ENCODE data around the gene TBP.
"Not testable (repeated sequence)": the region's sequence is repeated elsewhere in the genome, so short reads cannot be mapped to it uniquely, and the experiment has no call there.

Gene TBP

GRCh38 chr6:170554013-170554795 is at the start of gene TBP:
TBP (plus strand) TSS chr6:170554369; CDS start chr6:170557030, 2,661 bp downstream.
- DNase-seq = peak; percentile 84 to 90

DNA sequence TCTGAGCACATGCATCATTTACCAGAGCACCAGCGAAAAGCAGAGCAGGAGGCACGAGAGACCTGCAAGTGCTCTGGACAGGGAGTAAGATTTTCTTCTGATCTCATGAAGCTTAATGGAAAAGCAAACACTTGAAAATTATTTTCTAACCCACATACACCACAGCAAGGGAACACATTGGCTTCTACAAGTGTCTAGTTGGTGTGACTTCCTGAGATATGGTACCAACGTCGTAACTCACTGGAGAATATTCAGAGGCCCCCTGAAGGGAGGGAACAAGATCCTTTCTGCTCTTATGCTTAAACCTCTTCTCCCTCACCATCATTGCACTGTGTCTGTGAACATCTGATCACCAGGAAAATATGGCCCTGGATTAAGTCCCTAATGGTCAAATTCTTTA is 49.7 kb upstream of the TBP start:
- no peak for DNase-seq

GRCh38 chr6:170505306-170505705 is 48.9 kb upstream of the TBP start:
- no peak for DNase-seq

GRCh38 chr6:170506446-170506845 is 47.7 kb upstream of the TBP start:
- no peak for DNase-seq

- DNase-seq = not testable (repeated sequence)
Measured at GRCh38 chr6:170507728-170508127, 46.4 kb upstream of the TBP start.

- DNase-seq = not testable (repeated sequence)
Measured at GRCh38 chr6:170508275-170508674, 45.9 kb upstream of the TBP start.

- DNase-seq = not testable (repeated sequence)
Measured at GRCh38 chr6:170508892-170509722, 45.1 kb upstream of the TBP start.

DNA sequence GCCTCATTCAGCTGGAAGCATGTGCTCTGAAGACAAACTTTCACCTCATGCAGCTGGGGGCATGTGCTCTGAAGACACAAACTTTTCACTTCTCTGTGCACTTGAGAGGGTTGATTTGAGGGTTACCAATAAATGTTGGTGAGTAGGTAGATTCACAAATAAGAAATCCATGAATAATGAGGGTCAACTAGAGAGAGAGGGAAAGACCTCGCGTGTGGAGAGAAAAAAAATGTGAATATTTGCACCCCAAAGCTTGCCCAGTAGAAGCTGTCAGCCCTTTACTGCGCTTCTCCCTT is 44.5 kb upstream of the TBP start:
- no peak for DNase-seq

- DNase-seq = no peak
Measured at GRCh38 chr6:170510631-170511030, 43.5 kb upstream of the TBP start.

DNA sequence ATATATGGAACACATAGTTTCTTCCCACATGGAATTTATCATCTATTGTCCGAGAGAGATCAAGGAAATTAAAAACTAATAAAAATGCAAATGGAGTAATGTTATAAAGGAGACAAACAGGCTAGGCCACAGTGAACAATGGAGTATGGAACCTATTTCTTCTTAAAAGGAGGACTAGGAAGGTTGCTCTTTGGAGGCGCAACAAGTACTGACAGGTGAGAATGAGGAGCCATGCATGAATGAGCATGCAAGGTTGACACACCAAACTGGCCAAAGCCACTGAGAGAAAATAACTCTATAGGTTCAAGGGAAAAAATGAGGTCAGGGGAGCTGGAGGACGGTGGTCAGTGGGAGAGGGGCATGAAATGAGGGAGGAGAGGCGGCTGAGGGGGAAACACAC is 41.9 kb upstream of the TBP start:
- no peak for DNase-seq

GRCh38 chr6:170514908-170515307 is 39.3 kb upstream of the TBP start:
- no peak for DNase-seq

- peak; percentile 5 to 39 for DNase-seq
Measured at GRCh38 chr6:170516783-170517616, 37.2 kb upstream of the TBP start.

DNA sequence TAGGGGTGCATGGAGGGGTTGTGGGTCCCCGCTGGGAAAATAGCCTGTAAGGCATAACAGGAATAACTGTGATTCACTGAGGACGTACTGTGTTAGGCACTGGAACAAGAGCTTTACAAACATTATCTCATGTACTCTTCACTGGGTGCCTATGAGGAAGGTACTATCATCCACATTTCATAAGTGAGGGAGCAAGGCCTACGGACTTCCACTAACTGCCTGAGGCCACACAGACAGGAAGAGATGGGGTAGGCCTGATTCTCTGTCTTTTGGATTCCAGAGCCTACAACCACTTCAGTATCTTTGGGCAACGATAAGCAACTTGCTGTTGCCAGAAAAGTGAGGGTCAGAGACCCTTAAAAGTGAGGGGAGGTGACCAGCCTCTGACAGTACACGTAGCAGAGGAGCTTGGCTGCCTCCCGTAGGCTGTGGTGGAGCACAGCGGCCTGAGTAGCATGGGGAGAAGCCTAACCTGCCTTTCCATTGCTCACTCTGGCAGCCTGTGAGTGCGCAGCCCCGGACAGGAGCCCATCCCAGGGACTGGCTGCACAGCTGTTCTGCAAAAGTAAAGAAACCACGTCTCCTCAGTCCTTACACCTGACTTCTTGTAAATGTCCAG is 31.5 kb upstream of the TBP start:
- DNase-seq = no peak

DNA sequence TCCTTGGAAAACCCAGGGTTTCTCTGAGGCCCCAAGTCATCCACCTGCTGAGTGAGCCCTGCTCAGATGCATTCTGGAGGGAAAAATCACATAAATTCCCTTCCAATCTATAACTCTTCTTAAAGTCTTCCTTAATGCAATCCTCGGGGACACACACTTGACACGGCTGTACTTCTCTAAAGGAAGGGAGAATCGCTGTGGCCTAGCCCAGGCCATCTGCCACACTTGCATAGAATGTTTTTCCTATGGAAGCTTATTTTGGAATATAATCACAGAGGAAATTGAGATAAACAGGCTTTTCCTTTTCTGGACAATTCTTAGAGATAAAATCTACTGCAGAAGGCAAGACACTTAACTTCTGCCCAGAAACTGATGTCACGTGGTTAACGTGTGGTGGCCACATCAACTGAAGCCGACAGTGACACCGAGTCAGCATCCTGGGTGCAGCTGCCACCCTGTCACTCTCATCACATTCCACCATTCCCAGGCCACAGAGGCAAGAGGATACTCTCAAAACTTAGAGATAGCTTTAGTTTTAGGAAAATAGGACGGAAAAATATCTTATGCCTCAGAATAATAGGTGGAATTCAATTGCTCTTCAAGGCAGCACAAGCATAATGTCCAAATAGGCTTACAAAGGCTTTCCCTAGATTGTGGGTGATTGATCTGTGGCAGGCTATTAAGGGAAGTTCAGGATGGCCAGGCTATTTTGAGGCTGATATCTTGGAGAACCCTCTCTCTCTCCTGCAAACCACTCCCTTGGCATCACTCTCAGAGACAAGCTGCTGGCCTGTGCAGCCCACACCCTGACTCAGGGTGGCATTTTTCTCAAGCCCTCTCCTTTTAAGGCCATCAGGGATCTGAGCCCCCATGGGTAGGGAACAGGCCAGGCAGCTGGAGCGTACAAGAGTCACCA is 30.7 kb upstream of the TBP start:
- DNase-seq = no peak

DNA sequence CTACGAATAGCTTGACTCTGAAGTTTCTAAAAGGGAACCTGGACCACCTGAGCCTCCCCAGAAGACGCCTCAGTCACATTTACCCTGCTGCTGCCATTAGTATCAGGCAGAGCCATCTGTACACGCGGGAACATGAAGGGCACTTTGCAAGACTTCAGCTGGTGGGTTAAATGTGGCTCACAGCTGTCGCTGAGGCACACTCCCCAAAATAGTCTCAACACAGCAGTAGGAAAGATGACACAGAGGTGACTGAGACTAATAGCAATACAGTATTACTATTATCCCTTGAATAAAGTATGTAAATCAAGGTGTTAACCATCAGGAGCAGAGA is 30.0 kb upstream of the TBP start:
- no peak for DNase-seq

- DNase-seq = no peak
Measured at GRCh38 chr6:170525795-170526194, 28.4 kb upstream of the TBP start.

- not testable (repeated sequence) for DNase-seq
Measured at GRCh38 chr6:170527995-170528394, 26.2 kb upstream of the TBP start.

DNA sequence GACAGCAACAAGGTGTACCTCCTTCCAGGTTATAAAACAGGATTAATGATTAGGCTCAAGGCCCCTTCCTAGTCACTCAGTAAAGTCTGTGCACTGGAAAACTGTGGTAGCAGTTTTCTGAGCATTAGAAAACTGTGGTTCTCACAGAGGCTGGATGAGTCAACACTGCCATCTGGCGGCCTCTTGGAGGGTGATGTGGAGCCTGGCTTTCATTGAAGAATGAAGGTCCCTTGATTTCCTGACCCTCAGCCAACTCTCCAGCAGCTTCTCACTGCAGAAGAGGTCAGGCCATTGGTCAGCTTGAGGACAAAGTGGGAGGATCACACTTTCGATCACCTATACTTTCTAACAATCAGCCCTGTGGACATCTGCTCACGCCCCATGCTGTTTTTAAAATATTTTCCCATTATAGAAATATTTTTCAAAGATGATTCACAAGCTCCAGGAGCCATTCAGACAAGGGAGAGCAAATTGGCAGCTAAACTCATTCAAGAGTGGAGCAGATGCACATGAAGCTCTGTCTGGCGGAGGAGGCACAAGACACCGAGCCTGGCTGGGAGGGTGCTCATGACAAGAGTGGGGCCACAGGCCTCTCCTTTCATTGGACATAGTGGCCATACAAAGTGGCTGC is 24.2 kb upstream of the TBP start:
- peak; percentile 18 to 51 for DNase-seq

DNA sequence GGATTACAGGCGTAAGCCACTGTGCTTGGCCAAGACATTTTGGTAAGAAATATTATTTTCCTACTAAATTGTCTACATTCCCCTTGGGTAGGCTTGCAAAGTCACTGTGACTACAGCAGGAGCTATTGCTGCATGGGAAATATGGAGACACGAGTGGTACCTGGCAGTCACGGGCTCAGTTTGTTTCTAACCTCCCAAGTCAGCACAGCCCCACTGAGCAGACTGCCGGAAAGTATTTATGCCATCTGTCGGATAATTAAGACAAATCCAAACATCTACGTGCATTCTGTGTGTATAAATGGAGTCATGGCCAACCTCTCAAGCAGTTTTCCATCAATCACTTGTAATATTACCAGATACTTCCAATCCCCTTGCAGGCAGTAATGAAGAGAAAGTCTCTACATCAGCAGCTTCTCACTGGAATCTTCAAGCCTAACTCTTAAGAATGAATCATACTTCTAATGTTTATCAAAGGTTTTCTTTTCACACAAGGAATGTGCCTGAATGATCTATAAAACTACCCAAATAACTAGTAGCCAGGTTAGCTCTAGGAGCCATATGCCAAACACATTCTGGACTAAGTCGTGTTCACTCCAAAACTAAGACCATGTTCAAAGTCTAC is 21.2 kb upstream of the TBP start:
- no peak for DNase-seq

DNA sequence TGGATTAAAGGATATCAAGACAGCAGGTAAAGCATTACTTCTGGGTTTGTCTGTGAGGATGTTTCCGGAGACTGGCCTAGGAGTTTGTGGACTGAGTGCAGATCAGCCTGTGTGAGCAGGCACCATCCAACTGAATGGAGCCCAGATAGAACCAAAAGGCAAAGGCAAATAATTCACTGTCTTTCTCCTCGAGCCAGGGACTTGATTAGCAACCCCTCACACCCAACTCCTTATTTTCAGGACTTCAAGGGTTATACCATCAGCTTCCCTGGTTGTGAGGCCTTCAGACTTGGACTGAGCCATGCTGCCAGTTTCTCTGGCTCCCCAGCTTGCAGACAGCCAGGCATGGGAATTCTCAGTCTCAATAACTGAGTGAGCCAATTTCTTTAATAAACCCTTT is 20.4 kb upstream of the TBP start:
- no peak for DNase-seq

DNA sequence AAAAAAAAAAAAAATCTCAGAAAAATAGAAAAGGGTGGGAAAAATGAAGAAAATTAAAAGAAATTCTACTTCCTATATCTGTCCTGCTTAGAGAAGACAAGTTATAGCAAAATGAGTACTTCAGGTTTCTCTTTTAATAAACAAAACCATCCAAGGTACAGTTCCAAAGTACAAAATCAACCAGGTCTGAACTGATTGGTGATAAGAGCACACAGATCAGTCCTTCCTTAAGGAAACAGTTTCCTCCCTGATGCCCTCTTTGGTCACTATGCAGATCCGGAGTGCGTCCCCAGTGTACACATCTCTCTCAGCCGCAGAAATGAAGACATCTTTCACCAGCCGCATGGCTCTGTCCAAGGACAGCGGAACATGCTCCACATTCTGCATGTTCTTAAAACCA is 19.2 kb upstream of the TBP start:
- no peak for DNase-seq

Data from NCI-H1930 (cell line).